Heart left ventricle (tissue), 13 donors: ENCODE results near the gene SMC6.

ENCODE experiments used
- CTCF ChIP-seq, 12 donors: fragments of 200-600 bp; sonication (generic) in 4 of 12; IDR thresholded peaks; one replicate each; pipeline versions ENCODE4 v1.5.0 to v1.8.0; 2018 to 2022; ENCODE audit warnings: antibody characterized with exemption in 12 of 12, mild to moderate bottlenecking in 5 of 12
- POLR2A ChIP-seq, 2 donors: fragments of 450-650 bp; IDR thresholded peaks; one replicate each; pipeline ENCODE4 v1.6.1; 2017; ENCODE audit warnings: antibody characterized with exemption in 2 of 2, mild to moderate bottlenecking in 2 of 2, moderate library complexity in 2 of 2
- donor health status: ischemic (EF 13 %, LVEDD 7.1; RV severe dilation, severe dysfunction).
- donor health status: DM: no; HTN: yes; CAD: no.
- donor health status: DM: no; HTN: no; CAD: no.
- donor health status: ischemic (EF 25% LVEDD 6.9; RV normal size, moderate dysfunction).
- donor health status: ischemic (EF 25% LVEDD 5.7; RV mildly dilated, moderate dysfunction).
- donor health status: ischemic (EF 35%, LVEDD 5.7; RV mildly dilated, moderate dysfunction).
- donor health status: nonischemic (EF 11% LVEDD 7.7; RV severe dilation, severe dysfunction).
- donor health status: DM: yes; HTN: yes; CAD: no.
- donor health status: PGD.
- donor health status: ischemic (EF 29% LVEDD 5.4; RV normal size, mild dysfunction).
- donor health status: nonischemic (EF 23%, LVEDD 6.1; RV moderate dilation, normal function).

GRCh38 chr2:17788773-17789172, 35.2 kb upstream of the SMC6 start:
- TF ChIP-seq CTCF (IDR thresholded peaks at IDR 0.05), result no peak
- no peak for TF ChIP-seq POLR2A (IDR thresholded peaks at IDR 0.05)
